ENCODE data around the gene CCND1. TPM values are rescaled to one million over a fixed set of nuclear protein-coding genes. Genes with fewer than 3 reads are reported as not detected.
"Not testable (repeated sequence)": the region's sequence is repeated elsewhere in the genome, so short reads cannot be mapped to it uniquely, and the experiment has no call there.

The CCND1 gene
- total RNA-seq, 1 experiment from 2014 or later, result 803 TPM

- DNase-seq (ENCODE audit: low read depth), result not testable (repeated sequence)
These were observed 47.2 kb downstream of the CCND1 start for GRCh38 chr11:69687969-69688771.

- DNase-seq (ENCODE audit: low read depth), result no peak
These were observed 48.7 kb downstream of the CCND1 start for GRCh38 chr11:69689484-69690319.

DNA sequence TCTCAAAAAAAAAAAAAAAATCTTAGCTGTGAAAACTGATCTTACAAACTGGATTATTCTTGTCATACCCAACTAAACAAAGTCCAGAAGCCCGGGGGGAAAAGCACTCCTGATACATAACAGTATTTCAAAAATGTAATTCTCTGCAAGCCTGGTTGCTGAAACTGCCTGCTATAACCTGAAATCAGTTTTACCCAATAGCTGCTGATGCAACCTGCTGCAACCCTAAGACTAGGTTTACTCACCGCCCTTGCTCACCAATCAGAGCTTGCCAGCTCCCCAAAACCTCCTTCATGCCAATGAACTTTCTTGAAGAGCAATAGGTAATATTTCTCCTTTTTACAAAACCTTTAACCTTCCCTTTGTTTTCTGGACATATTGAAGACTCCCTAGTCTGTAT, 50.5 kb downstream of the CCND1 start:
- no peak for DNase-seq (ENCODE audit: low read depth)

DNA sequence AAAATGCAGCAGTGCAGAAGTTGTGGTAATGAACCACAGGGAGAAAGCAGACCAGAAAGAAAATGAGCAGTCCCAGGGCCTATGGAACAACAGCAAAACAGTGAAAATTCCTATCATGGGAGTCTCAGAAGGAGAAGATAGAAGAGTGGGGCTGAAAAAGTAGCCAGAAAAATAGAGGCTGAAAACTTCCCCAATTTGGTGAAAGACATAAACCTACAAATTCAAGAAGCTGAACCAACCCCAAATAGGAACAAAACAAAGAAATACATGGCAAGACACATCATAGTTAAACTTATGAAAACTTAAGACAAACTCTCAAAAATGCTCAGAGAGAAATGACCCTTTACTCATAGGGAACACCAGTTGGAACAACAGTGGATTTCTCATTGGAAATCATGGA, 51.5 kb downstream of the CCND1 start:
- DNase-seq (ENCODE audit: low read depth), result no peak

- no peak for DNase-seq (ENCODE audit: low read depth)
These were observed 53.8 kb downstream of the CCND1 start for GRCh38 chr11:69694781-69695180.

- DNase-seq (ENCODE audit: low read depth), result no peak
These were observed 54.6 kb downstream of the CCND1 start for GRCh38 chr11:69695581-69695980.

GRCh38 chr11:69695995-69696394, 55.0 kb downstream of the CCND1 start:
- DNase-seq (ENCODE audit: low read depth), result not testable (repeated sequence)

- no peak for DNase-seq (ENCODE audit: low read depth)
These were observed 56.0 kb downstream of the CCND1 start for GRCh38 chr11:69696749-69697468.

GRCh38 chr11:69697469-69697843, 56.5 kb downstream of the CCND1 start:
- DNase-seq (ENCODE audit: low read depth), result no peak

- DNase-seq (ENCODE audit: low read depth), result no peak
These were observed 56.9 kb downstream of the CCND1 start for GRCh38 chr11:69697861-69698260.

DNA sequence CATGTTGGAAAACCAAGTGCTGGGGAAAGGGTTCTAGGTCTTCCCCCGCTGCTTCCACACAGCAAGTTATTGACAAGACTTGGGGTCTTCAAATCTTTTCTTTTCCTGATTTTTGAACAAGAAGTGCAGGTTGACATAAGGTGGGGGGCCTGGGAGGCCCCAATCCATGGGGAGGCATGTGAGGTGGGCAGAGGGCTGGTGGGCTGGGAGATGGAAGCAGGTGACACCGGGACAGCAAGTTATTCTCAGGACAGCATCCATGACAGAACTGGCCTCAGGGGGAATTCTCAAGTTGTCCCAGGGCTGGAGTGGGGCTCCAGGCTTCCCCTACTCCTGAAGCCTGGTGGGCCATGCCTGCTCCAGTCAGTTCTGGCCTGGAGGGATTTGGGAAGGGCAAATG, 57.4 kb downstream of the CCND1 start:
- DNase-seq (ENCODE audit: low read depth), result no peak

DNA sequence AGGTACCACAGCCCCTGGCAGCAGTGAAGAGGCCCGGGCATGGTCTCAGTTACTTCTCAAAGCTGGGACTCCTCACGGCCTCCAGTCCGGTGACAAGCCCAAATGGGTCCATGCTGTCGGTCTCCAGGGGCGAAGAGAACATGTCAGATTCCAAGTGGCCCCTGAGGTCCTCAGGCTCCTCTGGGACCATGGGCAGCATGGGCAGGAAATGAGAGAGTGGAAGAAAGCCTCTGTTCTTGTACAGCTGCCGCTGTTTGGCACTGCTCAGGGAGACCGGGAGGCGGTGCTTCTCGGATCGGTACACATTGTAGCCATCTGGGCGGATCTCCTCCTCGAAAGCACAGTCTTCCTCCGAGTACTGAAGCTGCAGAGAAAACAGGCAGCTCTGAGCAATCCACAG, 58.3 kb downstream of the CCND1 start:
- DNase-seq (ENCODE audit: low read depth), result no peak

GRCh38 chr11:69700278-69701140, 59.6 kb downstream of the CCND1 start:
- DNase-seq (ENCODE audit: low read depth), result peak; percentile 81

GRCh38 chr11:69702239-69702691, 61.3 kb downstream of the CCND1 start:
- DNase-seq (ENCODE audit: low read depth), result no peak

GRCh38 chr11:69702769-69703452, 62.0 kb downstream of the CCND1 start:
- DNase-seq (ENCODE audit: low read depth), result no peak

GRCh38 chr11:69703453-69703767, 62.5 kb downstream of the CCND1 start:
- no peak for DNase-seq (ENCODE audit: low read depth)

Measured in HT1080 (cell line).